Measurements from ENCODE around the gene CTXN1. TPM values are rescaled to one million over a fixed set of nuclear protein-coding genes. Genes with fewer than 3 reads are reported as not detected.

Gene CTXN1
- total and polyA plus RNA-seq, 12 donors = 1.3 to 17.9 (median 10.6) TPM; not detected in 1

- no peak for DNase-seq
- Histone ChIP-seq H3K4me3 (no peak overlapping the region), H3K4me1 (replicated peaks in 1 of 2) (no peaks in the 10 kb centered on the region), H3K9me3 (replicated peaks in 1 of 3) (no peaks in the 10 kb centered on the region), H3K27ac (no peak overlapping the region), H3K27me3 (no peaks in the 10 kb centered on the region), H3K36me3 (replicated peaks in 1 of 2) (peaks cover 0 to 36% of the 10 kb centered on the region in 2 donors)
- intact Hi-C loops (cut with DNase I) = loop anchor here in 1 of 2 donors (10.0 kb wide), 1 partner anchor 296 kb away; no protein-coding TSS in a partner anchor
- 59 to 71% (median 66%) methylated on average over 6 of the region's 6 CpGs for WGBS, 4 donors
- TF ChIP-seq POLR2A (IDR thresholded peaks at IDR 0.05) (no peak), CTCF (IDR thresholded peaks at IDR 0.05) (no peak)
Measured at GRCh38 chr19:7959211-7959610, 33.3 kb upstream of the CTXN1 start.

GRCh38 chr19:7955696-7956095 is 29.8 kb upstream of the CTXN1 start:
- Histone ChIP-seq H3K36me3 (replicated peaks in 1 of 2) (peaks cover 0 to 4% of the 10 kb centered on the region in 2 donors), H3K9me3 (replicated peaks in 1 of 3) (no peaks in the 10 kb centered on the region), H3K27ac (no peak overlapping the region), H3K27me3 (no peaks in the 10 kb centered on the region), H3K4me1 (replicated peaks in 1 of 2) (no peaks in the 10 kb centered on the region), H3K4me3 (no peak overlapping the region)
- DNase-seq = no peak
- 75 to 88% (median 83%) methylated on average over 11 of the region's 11 CpGs for WGBS, 4 donors
- intact Hi-C loops (cut with DNase I) = loop anchor here in 1 of 2 donors (10.0 kb wide), 1 partner anchor 299 kb away; no protein-coding TSS in a partner anchor
- TF ChIP-seq POLR2A (IDR thresholded peaks at IDR 0.05) = no peak
- no peak for TF ChIP-seq CTCF (IDR thresholded peaks at IDR 0.05)

- 67 to 76% (median 72%) methylated on average over 7 of the region's 7 CpGs for WGBS, 4 donors
- DNase-seq = no peak
- intact Hi-C loops (cut with DNase I) = loop anchor here in 1 of 2 donors (10.0 kb wide), 1 partner anchor 301 kb away; no protein-coding TSS in a partner anchor
- Histone ChIP-seq H3K27me3 (no peaks in the 10 kb centered on the region), H3K4me1 (replicated peaks in 1 of 2) (no peaks in the 10 kb centered on the region), H3K9me3 (replicated peaks in 1 of 3) (no peaks in the 10 kb centered on the region), H3K4me3 (no peak overlapping the region), H3K36me3 (replicated peaks in 1 of 2) (no peaks in the 10 kb centered on the region), H3K27ac (no peak overlapping the region)
- TF ChIP-seq CTCF (IDR thresholded peaks at IDR 0.05) (no peak), POLR2A (IDR thresholded peaks at IDR 0.05) (no peak)
Measured at GRCh38 chr19:7953576-7953975, 27.6 kb upstream of the CTXN1 start.

GRCh38 chr19:7953060-7953459 is 27.1 kb upstream of the CTXN1 start:
- peak in 1 of 7 donors; percentile 21 for DNase-seq
- Histone ChIP-seq H3K9me3 (replicated peaks in 1 of 3) (no peaks in the 10 kb centered on the region), H3K4me3 (no peak overlapping the region), H3K27ac (no peak overlapping the region), H3K4me1 (replicated peaks in 1 of 2) (no peaks in the 10 kb centered on the region), H3K36me3 (replicated peaks in 1 of 2) (no peaks in the 10 kb centered on the region), H3K27me3 (no peaks in the 10 kb centered on the region)
- intact Hi-C loops (cut with DNase I) = loop anchor here in 1 of 2 donors (10.0 kb wide), 1 partner anchor 302 kb away; no protein-coding TSS in a partner anchor
- 4 to 12% (median 6%) methylated on average over 3 of the region's 3 CpGs for WGBS, 4 donors
- no peak for TF ChIP-seq POLR2A (IDR thresholded peaks at IDR 0.05)
- no peak for TF ChIP-seq CTCF (IDR thresholded peaks at IDR 0.05)

Measured in adrenal gland (tissue), 12 donors.